Measurements from ENCODE around the gene NXPH4.

Gene NXPH4

DNA sequence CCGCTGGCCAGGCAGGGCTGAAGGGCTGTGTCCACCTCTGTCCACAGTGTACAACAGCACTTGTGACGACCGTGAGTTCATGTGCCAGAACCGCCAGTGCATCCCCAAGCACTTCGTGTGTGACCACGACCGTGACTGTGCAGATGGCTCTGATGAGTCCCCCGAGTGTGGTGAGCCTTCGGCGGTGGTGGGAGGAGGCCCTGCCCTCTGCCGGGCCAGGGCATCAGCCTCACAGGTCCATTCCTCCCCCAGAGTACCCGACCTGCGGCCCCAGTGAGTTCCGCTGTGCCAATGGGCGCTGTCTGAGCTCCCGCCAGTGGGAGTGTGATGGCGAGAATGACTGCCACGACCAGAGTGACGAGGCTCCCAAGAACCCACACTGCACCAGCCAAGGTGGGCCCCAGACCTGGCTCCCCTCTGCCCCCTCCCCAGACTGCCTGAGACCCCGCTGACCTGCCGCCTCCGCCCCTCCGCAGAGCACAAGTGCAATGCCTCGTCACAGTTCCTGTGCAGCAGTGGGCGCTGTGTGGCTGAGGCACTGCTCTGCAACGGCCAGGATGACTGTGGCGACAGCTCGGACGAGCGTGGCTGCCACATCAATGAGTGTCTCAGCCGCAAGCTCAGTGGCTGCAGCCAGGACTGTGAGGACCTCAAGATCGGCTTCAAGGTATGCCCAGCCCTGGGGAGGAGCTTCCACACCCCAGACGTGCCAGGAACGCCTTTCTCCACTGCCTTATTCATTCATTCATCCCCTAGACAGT is 20.8 kb upstream of the NXPH4 start:
- no peak for DNase-seq (ENCODE audit: low read depth)
- TF ChIP-seq, protein P1, sequence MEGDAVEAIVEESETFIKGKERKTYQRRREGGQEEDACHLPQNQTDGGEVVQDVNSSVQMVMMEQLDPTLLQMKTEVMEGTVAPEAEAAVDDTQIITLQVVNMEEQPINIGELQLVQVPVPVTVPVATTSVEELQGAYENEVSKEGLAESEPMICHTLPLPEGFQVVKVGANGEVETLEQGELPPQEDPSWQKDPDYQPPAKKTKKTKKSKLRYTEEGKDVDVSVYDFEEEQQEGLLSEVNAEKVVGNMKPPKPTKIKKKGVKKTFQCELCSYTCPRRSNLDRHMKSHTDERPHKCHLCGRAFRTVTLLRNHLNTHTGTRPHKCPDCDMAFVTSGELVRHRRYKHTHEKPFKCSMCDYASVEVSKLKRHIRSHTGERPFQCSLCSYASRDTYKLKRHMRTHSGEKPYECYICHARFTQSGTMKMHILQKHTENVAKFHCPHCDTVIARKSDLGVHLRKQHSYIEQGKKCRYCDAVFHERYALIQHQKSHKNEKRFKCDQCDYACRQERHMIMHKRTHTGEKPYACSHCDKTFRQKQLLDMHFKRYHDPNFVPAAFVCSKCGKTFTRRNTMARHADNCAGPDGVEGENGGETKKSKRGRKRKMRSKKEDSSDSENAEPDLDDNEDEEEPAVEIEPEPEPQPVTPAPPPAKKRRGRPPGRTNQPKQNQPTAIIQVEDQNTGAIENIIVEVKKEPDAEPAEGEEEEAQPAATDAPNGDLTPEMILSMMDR (conservative IDR thresholded peaks at IDR 0.05; ENCODE audit: low read depth, low read length), result no peak
- no peak overlapping the region for H3K4me3 ChIP-seq (ENCODE audit: low read length)

DNA sequence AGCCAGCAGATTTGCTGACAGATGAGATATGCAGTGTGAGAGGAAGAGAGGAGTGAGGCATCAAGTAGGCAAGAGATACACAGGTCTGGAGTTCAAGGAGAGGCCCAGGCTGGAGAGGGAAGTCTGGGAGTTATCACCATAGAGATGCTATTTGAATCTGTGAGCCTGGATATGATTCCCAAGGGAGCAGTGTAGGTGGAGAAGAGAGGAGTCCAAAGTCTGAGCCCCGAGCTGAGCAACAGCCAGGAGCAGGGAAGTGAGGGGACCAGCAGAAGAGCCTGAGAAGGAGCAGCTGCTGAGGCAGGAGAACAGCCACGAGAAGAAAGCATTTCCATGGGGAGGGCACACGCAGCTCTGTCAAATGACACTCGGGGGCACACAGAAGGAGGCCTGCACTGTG is 20.2 kb upstream of the NXPH4 start:
- TF ChIP-seq, protein P1 (conservative IDR thresholded peaks at IDR 0.05; ENCODE audit: low read depth, low read length), result no peak
- no peak for DNase-seq (ENCODE audit: low read depth)
- no peak overlapping the region for H3K4me3 ChIP-seq (ENCODE audit: low read length)

DNA sequence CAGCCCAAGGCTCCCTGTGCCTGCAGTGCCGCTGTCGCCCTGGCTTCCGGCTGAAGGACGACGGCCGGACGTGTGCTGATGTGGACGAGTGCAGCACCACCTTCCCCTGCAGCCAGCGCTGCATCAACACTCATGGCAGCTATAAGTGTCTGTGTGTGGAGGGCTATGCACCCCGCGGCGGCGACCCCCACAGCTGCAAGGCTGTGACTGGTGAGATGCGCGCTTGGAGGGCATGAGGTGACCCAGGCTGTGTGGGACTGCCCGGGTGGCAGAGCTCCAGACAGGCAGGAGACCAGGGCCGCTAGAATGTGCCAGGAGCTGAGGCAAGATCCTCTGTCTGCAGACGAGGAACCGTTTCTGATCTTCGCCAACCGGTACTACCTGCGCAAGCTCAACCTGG is 19.6 kb upstream of the NXPH4 start:
- no peak for DNase-seq (ENCODE audit: low read depth)
- TF ChIP-seq, protein P1 (conservative IDR thresholded peaks at IDR 0.05; ENCODE audit: low read depth, low read length), result no peak
- no peak overlapping the region for H3K4me3 ChIP-seq (ENCODE audit: low read length)

DNA sequence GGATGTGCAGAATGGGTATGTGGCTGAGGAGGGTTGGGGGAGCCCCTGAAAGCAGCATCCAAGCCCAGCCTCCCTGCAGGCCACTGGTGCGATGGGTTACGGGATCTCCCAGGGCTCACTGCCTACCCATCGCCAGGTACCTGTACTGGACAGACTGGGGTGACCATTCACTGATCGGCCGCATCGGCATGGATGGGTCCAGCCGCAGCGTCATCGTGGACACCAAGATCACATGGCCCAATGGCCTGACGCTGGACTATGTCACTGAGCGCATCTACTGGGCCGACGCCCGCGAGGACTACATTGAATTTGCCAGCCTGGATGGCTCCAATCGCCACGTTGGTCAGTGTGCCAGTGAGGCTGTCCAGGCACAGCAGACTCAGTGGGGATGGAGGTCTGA is 18.3 kb upstream of the NXPH4 start:
- no peak for DNase-seq (ENCODE audit: low read depth)

DNA sequence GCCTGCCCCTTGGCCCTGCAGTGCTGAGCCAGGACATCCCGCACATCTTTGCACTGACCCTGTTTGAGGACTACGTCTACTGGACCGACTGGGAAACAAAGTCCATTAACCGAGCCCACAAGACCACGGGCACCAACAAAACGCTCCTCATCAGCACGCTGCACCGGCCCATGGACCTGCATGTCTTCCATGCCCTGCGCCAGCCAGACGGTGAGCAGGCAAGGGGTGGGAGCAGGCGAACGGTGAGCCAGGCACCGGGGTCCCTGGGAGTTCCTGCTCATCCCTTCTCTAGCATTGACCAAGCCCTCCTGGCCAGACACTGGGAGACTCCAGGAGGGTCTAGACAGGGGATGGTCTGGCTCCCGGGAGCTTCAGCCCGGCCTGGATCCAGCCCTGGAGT is 17.4 kb upstream of the NXPH4 start:
- DNase-seq (ENCODE audit: low read depth), result no peak
- TF ChIP-seq, protein P1 (conservative IDR thresholded peaks at IDR 0.05; ENCODE audit: low read depth, low read length), result no peak
- H3K4me3 ChIP-seq (ENCODE audit: low read length), result no peak overlapping the region

More for the DNA sequence above, 18.3 kb upstream of the NXPH4 start:
- TF ChIP-seq, protein P1 (conservative IDR thresholded peaks at IDR 0.05; ENCODE audit: low read depth, low read length), result no peak
- H3K4me3 ChIP-seq (ENCODE audit: low read length), result no peak overlapping the region

DNA sequence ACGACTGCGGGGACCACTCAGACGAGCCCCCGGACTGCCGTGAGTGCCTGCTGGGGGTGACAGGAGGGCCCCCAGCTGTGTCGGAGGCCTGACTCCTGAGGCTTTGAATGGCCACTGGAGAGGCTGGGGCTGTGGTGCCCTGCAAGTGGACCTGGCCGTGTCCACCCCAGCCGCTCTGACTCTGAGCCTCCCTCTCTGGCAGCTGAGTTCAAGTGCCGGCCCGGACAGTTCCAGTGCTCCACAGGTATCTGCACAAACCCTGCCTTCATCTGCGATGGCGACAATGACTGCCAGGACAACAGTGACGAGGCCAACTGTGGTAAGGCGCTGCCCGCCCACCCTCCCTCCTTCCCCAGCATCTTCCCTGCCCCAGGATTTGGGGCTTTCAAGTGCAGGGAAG is 16.1 kb upstream of the NXPH4 start:
- no peak for DNase-seq (ENCODE audit: low read depth)
- H3K4me3 ChIP-seq (ENCODE audit: low read length), result no peak overlapping the region
- TF ChIP-seq, protein P1 (conservative IDR thresholded peaks at IDR 0.05; ENCODE audit: low read depth, low read length), result no peak

DNA sequence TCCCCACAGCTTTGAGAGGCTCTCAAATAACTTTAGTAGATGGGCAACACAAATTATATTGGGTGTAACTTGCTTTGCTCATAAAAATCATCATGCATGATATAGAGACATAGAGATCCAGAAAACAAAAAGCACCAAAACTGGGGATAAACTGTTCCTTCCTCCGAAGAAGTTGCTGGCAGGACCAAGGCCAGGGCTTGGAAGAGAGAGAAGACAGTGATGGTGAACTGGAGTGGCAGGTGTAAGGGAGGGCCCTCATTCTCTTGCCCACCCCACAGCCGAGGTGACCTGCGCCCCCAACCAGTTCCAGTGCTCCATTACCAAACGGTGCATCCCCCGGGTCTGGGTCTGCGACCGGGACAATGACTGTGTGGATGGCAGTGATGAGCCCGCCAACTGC is 15.4 kb upstream of the NXPH4 start:
- no peak overlapping the region for H3K4me3 ChIP-seq (ENCODE audit: low read length)
- DNase-seq (ENCODE audit: low read depth), result no peak
- TF ChIP-seq, protein P1 (conservative IDR thresholded peaks at IDR 0.05; ENCODE audit: low read depth, low read length), result no peak
